NT2/D1 (cell line): ENCODE measurements around the gene ALPI.

ENCODE experiments used
- SUZ12 ChIP-seq: IDR thresholded peaks from 2 replicates; pipeline ENCODE4 v1.6.1; 2011; ENCODE audit not compliant: insufficient read length, insufficient read depth; ENCODE audit errors: extremely low read depth
- YY1 ChIP-seq: IDR thresholded peaks from 2 replicates; pipeline ENCODE4 v1.6.1; 2011; ENCODE audit not compliant: insufficient read length, insufficient read depth
- ZNF274 ChIP-seq: IDR thresholded peaks from 2 replicates; pipeline ENCODE4 v1.6.1; 2011; ENCODE audit warnings: mild to moderate bottlenecking, low read depth, low read length

DNA sequence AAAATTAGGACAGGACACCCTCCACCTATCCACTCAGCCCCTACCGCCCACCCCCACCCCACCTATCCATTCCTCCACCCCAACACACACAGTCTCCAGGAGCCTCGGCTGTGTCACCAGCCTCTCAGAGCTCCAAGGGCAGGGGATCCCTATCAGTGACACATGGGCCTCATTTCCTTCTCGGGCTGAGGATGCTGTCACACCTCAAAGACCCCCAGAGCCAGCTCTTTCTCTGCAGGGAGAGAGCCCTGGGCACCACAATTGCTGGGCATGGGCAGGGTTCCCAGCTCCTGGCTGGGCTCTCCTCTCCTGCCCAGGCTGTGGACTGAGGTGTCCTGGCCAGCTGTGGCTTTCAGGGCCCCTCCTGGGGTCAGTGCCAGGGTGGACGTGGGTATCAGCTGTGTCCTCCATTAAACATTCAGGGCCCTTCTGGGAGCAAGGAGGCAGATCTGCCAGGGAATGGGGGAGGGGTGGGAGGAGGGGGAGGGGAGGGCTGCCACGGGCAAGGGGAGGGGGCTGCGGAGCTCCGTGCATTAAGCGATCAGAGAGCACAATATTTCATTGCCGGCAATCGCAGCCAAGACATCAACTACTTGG, 45.9 kb downstream of the ALPI start:
- no peak for TF ChIP-seq SUZ12
- TF ChIP-seq YY1, result no peak
- no peak for TF ChIP-seq ZNF274
